Thyroid gland (tissue), 4 donors: ENCODE data around the gene PCDHGA10.
"Not testable (repeated sequence)": the region's sequence is repeated elsewhere in the genome, so short reads cannot be mapped to it uniquely, and the experiment has no call there.

Experiments
- CTCF ChIP-seq, 6 experiments: fragments of 200-600 bp in 3 of 6; fragments of 450-650 bp in 3 of 6; sonication (generic) in 3 of 6; IDR thresholded peaks; one replicate each; pipeline ENCODE4 v1.5.1; 2016 to 2019; ENCODE audit warnings: antibody characterized with exemption in 6 of 6, mild to moderate bottlenecking in 2 of 6, inconsistent platforms in 1 of 6, moderate library complexity in 1 of 6
- POLR2A ChIP-seq, 2 donors: fragments of 450-650 bp; IDR thresholded peaks; one replicate each; pipeline ENCODE4 v1.6.1; 2017; ENCODE audit warnings: antibody characterized with exemption in 2 of 2, mild to moderate bottlenecking in 2 of 2, moderate library complexity in 1 of 2

GRCh38 chr5:141375444-141376155, 37.2 kb upstream of the PCDHGA10 start:
- not testable (repeated sequence) for TF ChIP-seq CTCF, POLR2A (IDR thresholded peaks at IDR 0.05)
